Suprapubic skin (tissue), 4 donors: ENCODE results near the gene MUC6. TPM values are rescaled to one million over a fixed set of nuclear protein-coding genes. Genes with fewer than 3 reads are reported as not detected.

Source experiments
- DNase-seq, 2 donors: peaks; one replicate each; pipeline ENCODE4 v3.0.0-alpha.2; 2019; ENCODE audit warnings: low spot score in 2 of 2
- H3K27ac ChIP-seq: fragments of 200-600 bp; sonication (generic); one replicate; pipeline ENCODE4 v1.5.1; 2019
- H3K27me3 ChIP-seq: fragments of 200-600 bp; sonication (generic); one replicate; pipeline ENCODE4 v1.5.1; 2019
- H3K36me3 ChIP-seq: fragments of 200-600 bp; sonication (generic); one replicate; pipeline ENCODE4 v1.5.1; 2019
- H3K4me1 ChIP-seq: fragments of 200-600 bp; sonication (generic); one replicate; pipeline ENCODE4 v1.5.1; 2019
- H3K4me3 ChIP-seq: fragments of 200-600 bp; sonication (generic); one replicate; pipeline ENCODE4 v1.5.1; 2019; ENCODE audit warnings: mild to moderate bottlenecking
- H3K9me3 ChIP-seq: fragments of 200-600 bp; sonication (generic); one replicate; pipeline ENCODE4 v1.5.1; 2019
- EP300 ChIP-seq: sonication (generic); formaldehyde crosslinking; IDR thresholded peaks from one replicate; pipeline ENCODE4 v1.6.1; 2017; ENCODE audit warnings: antibody characterized with exemption
- POLR2A ChIP-seq, 2 donors: fragments of 450-650 bp; IDR thresholded peaks; one replicate each; pipeline ENCODE4 v1.6.1; 2017; ENCODE audit warnings: antibody characterized with exemption in 2 of 2, mild to moderate bottlenecking in 2 of 2, moderate library complexity in 2 of 2
- POLR2AphosphoS5 ChIP-seq, 3 donors: sonication (generic); formaldehyde crosslinking; IDR thresholded peaks; one replicate each; pipeline ENCODE4 v1.6.1; 2017; ENCODE audit warnings: antibody characterized with exemption in 3 of 3
- WGBS: methylation state at CpG from one replicate; pipeline ENCODE4 v1.1.5; 2018; 5-methylcytosine and 5-hydroxymethylcytosine counted together
- total RNA-seq, 4 donors: library from RNA; depleted of rRNA; stranded (reverse); fragments of >200 nt; gene quantifications; one replicate each; pipeline ENCODE4 v1.1.0, GENCODE V29; 2016
- TF ChIP-seq, protein P1 (sequence below), 2 donors: fragments of 200-600 bp in 1 of 2; fragments of 450-650 bp in 1 of 2; sonication (generic) in 1 of 2; IDR thresholded peaks; one replicate each; pipeline ENCODE4 v1.5.1; 2016 to 2019; ENCODE audit warnings: antibody characterized with exemption in 2 of 2, mild to moderate bottlenecking in 1 of 2, moderate library complexity in 1 of 2

The MUC6 gene
- total RNA-seq, 4 donors from 2014 or later: 0.04 TPM; not detected in 3

DNA sequence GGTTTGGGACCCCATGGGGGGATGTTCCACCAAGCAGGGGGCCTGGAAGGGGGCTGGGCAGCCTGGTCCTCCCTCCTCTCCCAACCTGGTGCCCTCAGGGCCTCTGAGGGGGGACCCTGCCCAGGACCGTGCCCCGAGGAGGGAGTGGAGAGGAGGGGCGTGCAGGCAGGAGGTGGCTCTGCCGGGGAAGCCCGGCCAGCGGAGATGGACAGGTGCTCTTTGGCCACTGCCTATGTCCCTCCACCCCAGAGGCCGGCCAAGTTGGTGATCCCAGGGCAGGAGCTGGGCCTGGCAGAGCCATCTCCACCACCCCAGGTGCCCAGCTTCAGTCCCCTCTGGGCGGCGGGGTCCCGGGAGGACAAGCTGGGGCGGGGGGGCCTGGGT, 40.5 kb upstream of the MUC6 start:
- H3K4me3 ChIP-seq: no peak overlapping the region
- no peak for DNase-seq
- H3K4me1 ChIP-seq: peaks cover 20% of the 10 kb centered on the region
- no peaks in the 10 kb centered on the region for H3K9me3 ChIP-seq
- H3K27me3 ChIP-seq: peaks cover 32% of the 10 kb centered on the region
- TF ChIP-seq POLR2AphosphoS5 (IDR thresholded peaks at IDR 0.05) (no peak), EP300 (no peak), POLR2A (IDR thresholded peaks at IDR 0.05) (no peak)
- TF ChIP-seq, protein P1, sequence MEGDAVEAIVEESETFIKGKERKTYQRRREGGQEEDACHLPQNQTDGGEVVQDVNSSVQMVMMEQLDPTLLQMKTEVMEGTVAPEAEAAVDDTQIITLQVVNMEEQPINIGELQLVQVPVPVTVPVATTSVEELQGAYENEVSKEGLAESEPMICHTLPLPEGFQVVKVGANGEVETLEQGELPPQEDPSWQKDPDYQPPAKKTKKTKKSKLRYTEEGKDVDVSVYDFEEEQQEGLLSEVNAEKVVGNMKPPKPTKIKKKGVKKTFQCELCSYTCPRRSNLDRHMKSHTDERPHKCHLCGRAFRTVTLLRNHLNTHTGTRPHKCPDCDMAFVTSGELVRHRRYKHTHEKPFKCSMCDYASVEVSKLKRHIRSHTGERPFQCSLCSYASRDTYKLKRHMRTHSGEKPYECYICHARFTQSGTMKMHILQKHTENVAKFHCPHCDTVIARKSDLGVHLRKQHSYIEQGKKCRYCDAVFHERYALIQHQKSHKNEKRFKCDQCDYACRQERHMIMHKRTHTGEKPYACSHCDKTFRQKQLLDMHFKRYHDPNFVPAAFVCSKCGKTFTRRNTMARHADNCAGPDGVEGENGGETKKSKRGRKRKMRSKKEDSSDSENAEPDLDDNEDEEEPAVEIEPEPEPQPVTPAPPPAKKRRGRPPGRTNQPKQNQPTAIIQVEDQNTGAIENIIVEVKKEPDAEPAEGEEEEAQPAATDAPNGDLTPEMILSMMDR (IDR thresholded peaks at IDR 0.05): no peak
- WGBS: 60% methylated on average over 1 of the region's 11 CpGs
- H3K27ac ChIP-seq: no peak overlapping the region
- H3K36me3 ChIP-seq: no peaks in the 10 kb centered on the region

- TF ChIP-seq POLR2A (IDR thresholded peaks at IDR 0.05) (no peak), EP300 (no peak), POLR2AphosphoS5 (IDR thresholded peaks at IDR 0.05) (no peak)
- TF ChIP-seq, protein P1 (IDR thresholded peaks at IDR 0.05): no peak
- H3K27me3 ChIP-seq: peaks cover 28% of the 10 kb centered on the region
- H3K36me3 ChIP-seq: no peaks in the 10 kb centered on the region
- H3K4me1 ChIP-seq: peaks cover 20% of the 10 kb centered on the region
- H3K27ac ChIP-seq: no peak overlapping the region
- H3K9me3 ChIP-seq: no peaks in the 10 kb centered on the region
- H3K4me3 ChIP-seq: no peak overlapping the region
- DNase-seq: no peak
- WGBS: 77% methylated on average over 3 of the region's 18 CpGs
These were observed 39.6 kb upstream of the MUC6 start for GRCh38 chr11:1076061-1076665.

- H3K27me3 ChIP-seq: peaks cover 28% of the 10 kb centered on the region
- H3K4me1 ChIP-seq: peaks cover 20% of the 10 kb centered on the region
- TF ChIP-seq POLR2A (IDR thresholded peaks at IDR 0.05) (no peak), POLR2AphosphoS5 (IDR thresholded peaks at IDR 0.05) (no peak), EP300 (no peak)
- TF ChIP-seq, protein P1 (IDR thresholded peaks at IDR 0.05): no peak
- no peaks in the 10 kb centered on the region for H3K9me3 ChIP-seq
- 87% methylated on average over 21 of the region's 28 CpGs for WGBS
- DNase-seq: peak in 1 of 2 donors; percentile 72
- no peaks in the 10 kb centered on the region for H3K36me3 ChIP-seq
- no peak overlapping the region for H3K27ac ChIP-seq
- no peak overlapping the region for H3K4me3 ChIP-seq
These were observed 38.9 kb upstream of the MUC6 start for GRCh38 chr11:1075341-1075911.

DNA sequence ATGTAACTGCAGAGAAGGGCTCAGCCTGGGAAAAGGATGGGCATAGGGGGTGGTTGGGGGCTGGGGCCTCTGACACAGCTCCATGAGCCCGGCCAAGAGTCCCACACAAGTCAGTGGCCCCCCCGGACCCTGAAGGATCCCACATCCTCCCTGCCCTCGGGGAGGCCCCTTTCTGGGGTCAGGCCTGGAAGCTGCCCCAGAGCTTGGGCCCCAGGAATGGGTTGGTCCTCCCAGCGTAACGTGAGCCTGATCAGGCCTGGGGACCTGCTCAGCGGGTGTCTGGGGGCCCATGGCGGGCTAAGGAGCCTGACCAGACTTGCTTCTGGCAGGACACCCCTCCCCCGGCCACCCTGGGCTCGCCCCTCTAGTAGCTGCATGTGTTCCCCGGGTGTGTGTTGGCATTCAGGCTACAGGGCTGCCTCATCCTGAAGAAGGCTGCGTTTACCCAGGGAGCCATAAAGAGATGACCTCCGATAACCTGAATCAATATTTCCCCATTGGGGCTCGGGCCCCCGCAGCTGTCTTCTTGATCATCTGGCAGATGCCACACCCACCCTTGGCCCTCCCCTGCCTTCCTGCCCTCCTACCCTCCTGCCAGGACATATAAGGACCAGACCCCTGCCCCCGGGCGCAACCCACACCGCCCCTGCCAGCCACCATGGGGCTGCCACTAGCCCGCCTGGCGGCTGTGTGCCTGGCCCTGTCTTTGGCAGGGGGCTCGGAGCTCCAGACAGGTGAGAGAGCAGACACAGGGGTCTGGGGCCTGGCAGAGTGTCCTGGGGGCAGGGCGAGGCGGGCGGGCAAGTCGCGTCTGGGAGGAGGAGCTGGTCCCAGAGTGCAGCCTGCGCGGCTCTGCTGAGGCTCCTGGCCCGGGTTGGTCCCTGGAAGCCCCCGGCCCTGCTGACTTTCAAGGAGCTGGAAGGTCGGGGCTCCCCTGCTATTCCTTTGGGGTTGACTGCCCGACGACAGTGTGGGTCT, 38.0 kb upstream of the MUC6 start, which contains the start of gene MUC2:
TSS of gene MUC2 (plus strand) at position 631 of the 978 bp plus-strand sequence.
- TF ChIP-seq, protein P1 (IDR thresholded peaks at IDR 0.05): no peak
- TF ChIP-seq EP300: no peak
- 51% methylated on average over 12 of the region's 32 CpGs for WGBS
- Histone ChIP-seq H3K9me3 (no peaks in the 10 kb centered on the region), H3K27me3 (peaks cover 28% of the 10 kb centered on the region), H3K4me3 (no peak within 1 kb of the TSS), H3K27ac (no peak within 1 kb of the TSS), H3K4me1 (peaks cover 20% of the 10 kb centered on the region), H3K36me3 (no peaks in the 10 kb centered on the region)
- peak in 1 of 2 donors; percentile 78 for DNase-seq

DNA sequence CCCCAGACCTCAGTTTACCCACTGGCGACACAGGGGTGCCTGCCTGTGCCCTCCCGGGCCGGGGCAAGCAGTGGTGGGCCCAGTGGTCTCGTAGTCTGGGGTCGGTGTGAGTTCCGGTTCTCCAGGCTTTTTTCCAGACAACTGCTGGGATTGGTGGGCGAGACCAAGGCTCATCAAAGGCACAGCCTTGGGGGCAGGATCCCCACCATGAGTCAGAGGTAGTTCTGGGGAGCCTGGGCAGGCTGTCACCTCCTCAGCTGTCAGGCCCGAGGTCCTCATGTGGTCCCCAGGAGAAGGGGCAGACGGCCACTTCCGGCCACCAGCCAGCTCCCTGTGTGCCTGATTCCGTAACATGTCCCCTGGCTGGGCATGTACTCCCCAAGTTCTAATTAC, 37.3 kb upstream of the MUC6 start:
- Histone ChIP-seq H3K27ac (no peak overlapping the region), H3K4me3 (no peak overlapping the region), H3K36me3 (no peaks in the 10 kb centered on the region), H3K9me3 (no peaks in the 10 kb centered on the region), H3K27me3 (peaks cover 28% of the 10 kb centered on the region), H3K4me1 (peaks cover 20% of the 10 kb centered on the region)
- DNase-seq: no peak
- WGBS: no CpG with 5 or more reads among the region's 11 CpGs
- TF ChIP-seq, protein P1 (IDR thresholded peaks at IDR 0.05): no peak
- TF ChIP-seq POLR2A (IDR thresholded peaks at IDR 0.05) (no peak), EP300 (no peak), POLR2AphosphoS5 (IDR thresholded peaks at IDR 0.05) (no peak)
